SK-MEL-5 (cell line): Measurements from ENCODE around the gene KMO. TPM values are rescaled to one million over a fixed set of nuclear protein-coding genes. Genes with fewer than 3 reads are reported as not detected.

Experiments
- DNase-seq: peaks from one replicate; pipeline ENCODE4 v3.0.0-alpha.2; 2016; ENCODE audit warnings: low read depth, low spot score
- in situ Hi-C: cut with HindIII; loops from 2 replicates; pipeline ENCODE4 v1.10.0; 2016; ENCODE audit warnings: low sequenced_read_pairs, high pct_unique_total_duplicates, low pct_unique_long_range_greater_than_20kb
- total RNA-seq: library from RNA; depleted of rRNA; stranded (reverse); fragments of >200 nt; shearing (Covaris generic); gene quantifications from 2 replicates; pipeline ENCODE4 v1.2.3, GENCODE V29; 2014

Gene KMO
- total RNA-seq, 1 experiment from 2014 or later: 0.40 TPM

GRCh38 chr1:241610056-241610815, 78.1 kb downstream of the KMO start:
- in situ Hi-C loops: loop anchor here (10.0 kb wide), 1 partner anchor 85 kb away; no protein-coding TSS in a partner anchor
- no peak for DNase-seq

GRCh38 chr1:241611063-241611462, 78.9 kb downstream of the KMO start:
- DNase-seq: peak; percentile 86
- in situ Hi-C loops: loop anchor here (10.0 kb wide), 1 partner anchor 86 kb away; no protein-coding TSS in a partner anchor

- peak; percentile 37 for DNase-seq
These were observed 79.6 kb downstream of the KMO start for GRCh38 chr1:241611736-241612135.

GRCh38 chr1:241612533-241613477, 80.6 kb downstream of the KMO start:
- DNase-seq: peak; percentile 45
- in situ Hi-C loops: loop anchor here (10.0 kb wide), 1 partner anchor 88 kb away; no protein-coding TSS in a partner anchor

More at GRCh38 chr1:241611736-241612135, 79.6 kb downstream of the KMO start:
- in situ Hi-C loops: loop anchor here (10.0 kb wide), 1 partner anchor 87 kb away; no protein-coding TSS in a partner anchor

GRCh38 chr1:241614144-241614543, 82.0 kb downstream of the KMO start:
- in situ Hi-C loops: loop anchor here (10.0 kb wide), 1 partner anchor 89 kb away; no protein-coding TSS in a partner anchor
- DNase-seq: no peak

- in situ Hi-C loops: loop anchor here (10.0 kb wide), 1 partner anchor 90 kb away; no protein-coding TSS in a partner anchor
- DNase-seq: no peak
These were observed 82.4 kb downstream of the KMO start for GRCh38 chr1:241614572-241614971.

- DNase-seq: no peak
- in situ Hi-C loops: loop anchor here (10.0 kb wide), 1 partner anchor 91 kb away; no protein-coding TSS in a partner anchor
These were observed 83.1 kb downstream of the KMO start for GRCh38 chr1:241615043-241615974.

- in situ Hi-C loops: loop anchor here (10.0 kb wide), 1 partner anchor 93 kb away; no protein-coding TSS in a partner anchor
These were observed 85.2 kb downstream of the KMO start for GRCh38 chr1:241617426-241617825.

GRCh38 chr1:241622669-241623068, 90.5 kb downstream of the KMO start:
- DNase-seq: no peak
- in situ Hi-C loops: no loop called here

More at GRCh38 chr1:241617426-241617825, 85.2 kb downstream of the KMO start:
- no peak for DNase-seq

- in situ Hi-C loops: no loop called here
- DNase-seq: no peak
These were observed 92.8 kb downstream of the KMO start for GRCh38 chr1:241624935-241625334.

GRCh38 chr1:241627453-241628259, 95.5 kb downstream of the KMO start:
- peak; percentile 78 for DNase-seq
- in situ Hi-C loops: no loop called here

GRCh38 chr1:241630005-241630404, 97.8 kb downstream of the KMO start:
- DNase-seq: no peak
- in situ Hi-C loops: no loop called here

GRCh38 chr1:241630476-241630875, 98.3 kb downstream of the KMO start:
- in situ Hi-C loops: no loop called here
- DNase-seq: no peak

- in situ Hi-C loops: no loop called here
- no peak for DNase-seq
These were observed 98.7 kb downstream of the KMO start for GRCh38 chr1:241630899-241631298.

- in situ Hi-C loops: no loop called here
- DNase-seq: no peak
These were observed 99.5 kb downstream of the KMO start for GRCh38 chr1:241631674-241632073.

- no peak for DNase-seq
- in situ Hi-C loops: no loop called here
These were observed 100.8 kb downstream of the KMO start for GRCh38 chr1:241632987-241633386.
